Osteocyte (in vitro differentiated cells): ENCODE measurements around the gene LCN2. TPM values are rescaled to one million over a fixed set of nuclear protein-coding genes. Genes with fewer than 3 reads are reported as not detected.

Experiments
- DNase-seq: peaks from one replicate; pipeline ENCODE4 v3.0.0; 2021; ENCODE audit warnings: mixed read lengths; ENCODE audit not compliant: unreplicated experiment; ENCODE audit errors: extremely low spot score
- H3K27ac Mint-ChIP-seq: one replicate; pipeline ENCODE4 v1.8.0; 2021; ENCODE audit warnings: mild to moderate bottlenecking, mixed read lengths; ENCODE audit not compliant: unreplicated experiment
- H3K27me3 Mint-ChIP-seq: one replicate; pipeline ENCODE4 v1.8.0; 2021; ENCODE audit warnings: mixed read lengths; ENCODE audit not compliant: unreplicated experiment
- H3K36me3 Mint-ChIP-seq: one replicate; pipeline ENCODE4 v1.8.0; 2021; ENCODE audit warnings: mixed read lengths; ENCODE audit not compliant: unreplicated experiment
- H3K4me1 Mint-ChIP-seq: one replicate; pipeline ENCODE4 v1.8.0; 2021; ENCODE audit warnings: mixed read lengths; ENCODE audit not compliant: unreplicated experiment
- H3K4me3 Mint-ChIP-seq: one replicate; pipeline ENCODE4 v1.8.0; 2021; ENCODE audit warnings: mild to moderate bottlenecking, moderate library complexity, mixed read lengths; ENCODE audit not compliant: unreplicated experiment
- H3K9me3 Mint-ChIP-seq: one replicate; pipeline ENCODE4 v1.8.0; 2021; ENCODE audit warnings: mixed read lengths; ENCODE audit not compliant: unreplicated experiment
- CTCF ChIP-seq: fragments of 200-600 bp; sonication (generic); IDR thresholded peaks from 2 replicates; pipeline ENCODE4 v1.5.0; 2021; ENCODE audit warnings: antibody characterized with exemption, mild to moderate bottlenecking, moderate library complexity
- total RNA-seq: library from RNA; stranded (reverse); gene quantifications from 2 replicates; pipeline ENCODE4 v1.2.1, GENCODE V29; 2021

LCN2 gene
- total RNA-seq, 1 donor from 2014 or later: not detected

DNA sequence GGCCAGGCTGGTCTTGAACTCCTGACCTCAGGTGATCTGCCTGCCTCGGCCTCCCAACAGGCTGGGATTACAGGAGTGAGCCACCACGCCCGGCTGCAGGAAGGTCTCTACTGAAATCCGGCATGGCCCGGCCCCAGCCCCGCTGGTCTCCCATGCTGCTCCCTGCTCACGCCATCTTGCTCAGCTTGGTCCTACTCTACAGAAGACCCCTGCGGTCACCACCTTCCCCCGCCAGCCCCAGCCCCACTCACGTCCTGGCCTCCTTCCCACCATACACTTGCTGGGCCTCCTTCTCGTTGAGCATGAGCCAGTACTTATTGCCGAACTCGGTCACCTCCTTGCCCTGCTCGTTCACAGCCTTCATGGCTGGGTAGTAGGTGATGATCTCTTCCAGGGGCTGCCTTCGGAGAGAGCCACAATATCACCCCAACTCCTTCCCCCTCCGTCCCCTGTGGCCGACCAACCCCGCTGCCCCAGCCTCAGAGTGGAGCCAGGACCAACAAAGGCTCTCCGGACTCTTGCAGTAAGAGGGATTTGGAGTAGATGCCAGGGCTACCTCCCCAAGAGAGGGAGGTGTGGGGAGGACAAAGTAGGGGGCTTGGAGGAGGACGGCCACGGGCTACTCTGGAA, 25.7 kb upstream of the LCN2 start:
- Mint-ChIP-seq H3K27me3 (no peaks in the 10 kb centered on the region), H3K4me1 (peaks cover 20% of the 10 kb centered on the region), H3K27ac (no peak overlapping the region), H3K36me3 (peaks cover 4% of the 10 kb centered on the region), H3K4me3 (no peak overlapping the region), H3K9me3 (no peaks in the 10 kb centered on the region)
- DNase-seq: no peak
- no peak for TF ChIP-seq CTCF

DNA sequence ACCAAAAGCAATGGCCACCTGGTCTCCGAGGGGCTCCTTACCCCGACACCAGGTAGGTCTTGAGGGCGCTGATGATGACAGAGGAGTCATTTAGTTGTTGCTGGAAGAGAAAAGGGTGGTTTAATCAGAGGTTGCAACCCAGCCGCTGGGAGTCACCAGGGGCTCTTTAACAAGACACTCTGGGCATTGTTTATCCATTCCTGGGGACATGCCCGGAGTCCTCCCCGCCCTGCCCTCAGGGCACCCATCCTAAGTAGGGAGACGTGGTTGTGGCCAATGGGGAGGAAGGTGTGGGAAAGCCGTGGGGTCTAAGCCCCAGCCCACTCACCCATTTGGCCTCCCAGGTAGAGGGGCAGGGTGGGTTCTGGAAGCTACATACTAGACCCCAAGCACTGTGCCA, 24.8 kb upstream of the LCN2 start:
- no peak for TF ChIP-seq CTCF
- H3K36me3 Mint-ChIP-seq: peaks cover 4% of the 10 kb centered on the region
- H3K27ac Mint-ChIP-seq: no peak overlapping the region
- no peak overlapping the region for H3K4me3 Mint-ChIP-seq
- H3K4me1 Mint-ChIP-seq: peaks cover 26% of the 10 kb centered on the region
- H3K9me3 Mint-ChIP-seq: no peaks in the 10 kb centered on the region
- no peaks in the 10 kb centered on the region for H3K27me3 Mint-ChIP-seq
- no peak for DNase-seq

GRCh38 chr9:128124873-128125579, 24.2 kb upstream of the LCN2 start:
- Mint-ChIP-seq H3K36me3 (peaks cover 4% of the 10 kb centered on the region), H3K9me3 (no peaks in the 10 kb centered on the region), H3K27me3 (no peaks in the 10 kb centered on the region), H3K4me1 (peaks cover 27% of the 10 kb centered on the region), H3K27ac (no peak overlapping the region), H3K4me3 (peak overlapping the region; percentile 22)
- DNase-seq: no peak
- TF ChIP-seq CTCF: peak; percentile 56

DNA sequence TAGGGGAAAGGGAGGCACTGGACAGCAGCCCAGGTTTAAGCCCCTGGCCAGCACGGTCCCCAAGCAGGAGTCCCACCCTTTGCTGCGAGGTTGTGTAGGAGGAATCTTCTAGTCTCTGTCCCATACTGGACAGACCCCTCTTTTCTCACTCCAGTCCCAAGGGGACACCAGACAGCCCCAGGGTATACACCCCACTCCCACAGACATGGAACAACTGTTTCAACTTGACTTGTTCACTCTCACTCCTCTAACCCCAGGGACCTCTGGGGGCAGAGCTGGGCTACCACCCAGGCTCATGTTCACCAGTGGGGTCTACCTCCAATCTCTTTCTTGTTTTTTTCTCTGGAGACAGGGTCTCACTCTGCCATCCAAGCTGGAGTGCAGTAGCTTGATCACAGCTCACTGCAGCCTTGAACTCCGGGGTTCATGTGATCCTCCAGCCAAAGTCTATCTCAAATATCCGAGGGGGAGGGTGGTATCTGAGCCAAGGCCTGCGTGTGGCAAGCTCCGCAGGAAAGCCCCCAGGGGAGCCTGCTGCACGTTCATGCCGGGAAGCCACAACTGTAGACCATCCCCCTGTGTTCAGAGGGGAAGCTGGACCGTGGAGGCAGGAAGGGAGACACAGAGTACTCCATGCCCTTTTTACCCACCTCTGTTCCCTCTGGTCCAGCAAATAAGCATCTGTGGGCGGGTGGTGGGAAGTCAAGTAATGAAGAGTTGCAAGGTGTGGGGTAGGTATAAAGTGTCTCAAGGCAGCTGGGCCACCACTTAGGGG, 23.5 kb upstream of the LCN2 start:
- H3K4me3 Mint-ChIP-seq: peak overlapping the region; percentile 76
- peak overlapping the region; percentile 55 for H3K27ac Mint-ChIP-seq
- H3K36me3 Mint-ChIP-seq: peaks cover 4% of the 10 kb centered on the region
- H3K4me1 Mint-ChIP-seq: peaks cover 27% of the 10 kb centered on the region
- TF ChIP-seq CTCF: no peak
- no peak for DNase-seq
- H3K27me3 Mint-ChIP-seq: peaks cover 3% of the 10 kb centered on the region
- no peaks in the 10 kb centered on the region for H3K9me3 Mint-ChIP-seq

GRCh38 chr9:128127568-128127989, 21.7 kb upstream of the LCN2 start, which contains the start of gene PTGES2:
PTGES2 (minus strand) TSS chr9:128127729; CDS start chr9:128127717, 12 bp downstream.
- H3K9me3 Mint-ChIP-seq: no peaks in the 10 kb centered on the region
- H3K4me1 Mint-ChIP-seq: peaks cover 31% of the 10 kb centered on the region
- DNase-seq: peak; percentile 92
- no peak for TF ChIP-seq CTCF
- peaks cover 4% of the 10 kb centered on the region for H3K36me3 Mint-ChIP-seq
- H3K4me3 Mint-ChIP-seq: peak within 1 kb of the TSS; percentile 95
- peak within 1 kb of the TSS; percentile 95 for H3K27ac Mint-ChIP-seq
- H3K27me3 Mint-ChIP-seq: peaks cover 16% of the 10 kb centered on the region
